Cerebellar cortex (tissue), 1 donor: ENCODE data around the gene NAT10.
"Not testable (repeated sequence)": the region's sequence is repeated elsewhere in the genome, so short reads cannot be mapped to it uniquely, and the experiment has no call there.

ENCODE experiments used
- DNase-seq: peaks from one replicate; pipeline ENCODE4 v3.0.0-alpha.2; 2015; ENCODE audit warnings: low spot score

NAT10 gene

DNA sequence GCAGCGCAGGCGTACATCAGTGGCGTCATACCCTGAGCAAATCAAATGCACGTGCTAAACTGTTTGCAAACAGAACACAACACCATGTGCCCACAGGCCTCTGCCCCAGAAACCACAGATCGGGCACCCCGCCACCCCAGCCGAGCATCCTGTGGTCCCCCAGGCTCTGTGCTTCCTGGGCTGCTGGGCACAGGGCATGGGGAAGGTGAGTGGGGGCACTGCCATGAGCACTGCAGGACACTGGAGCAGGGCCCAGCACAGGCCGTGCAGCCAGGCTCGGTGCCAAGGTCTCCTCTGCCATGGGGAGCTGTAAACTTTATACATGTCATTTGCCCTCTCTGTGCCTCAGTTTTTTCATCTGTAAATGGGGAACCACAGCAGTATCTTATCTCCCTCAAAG, 62.5 kb downstream of the NAT10 start:
- DNase-seq, result no peak

GRCh38 chr11:34168642-34169420, 63.4 kb downstream of the NAT10 start:
- no peak for DNase-seq

- DNase-seq, result no peak
These were observed 64.3 kb downstream of the NAT10 start for GRCh38 chr11:34169686-34170085.

DNA sequence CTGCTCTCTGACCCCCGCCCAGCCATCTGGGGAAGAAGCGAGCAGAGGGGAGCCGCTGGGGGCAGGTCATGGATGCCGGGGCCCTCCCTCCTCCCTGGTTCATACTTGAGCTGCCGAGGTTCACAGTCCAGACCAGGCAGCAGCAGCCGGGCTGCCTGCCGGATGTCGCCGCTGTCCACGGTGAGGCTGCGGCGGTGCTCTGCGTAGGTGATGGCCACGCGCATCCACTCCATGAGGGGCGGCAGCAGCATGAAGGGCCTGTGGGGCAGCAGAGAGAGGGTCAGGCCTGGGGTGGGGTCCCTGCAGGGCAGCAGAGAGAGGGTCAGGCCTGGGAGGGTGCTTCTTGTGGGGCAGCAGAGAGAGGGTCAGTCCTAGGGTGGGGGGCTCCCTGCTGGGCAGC, 67.6 kb downstream of the NAT10 start:
- no peak for DNase-seq

- peak; percentile 57 for DNase-seq
These were observed 69.1 kb downstream of the NAT10 start for GRCh38 chr11:34174412-34175041.

GRCh38 chr11:34175284-34176019, 70.0 kb downstream of the NAT10 start:
- no peak for DNase-seq

GRCh38 chr11:34176751-34177209, 71.4 kb downstream of the NAT10 start:
- no peak for DNase-seq

GRCh38 chr11:34178209-34178821, 72.9 kb downstream of the NAT10 start:
- DNase-seq, result no peak

DNA sequence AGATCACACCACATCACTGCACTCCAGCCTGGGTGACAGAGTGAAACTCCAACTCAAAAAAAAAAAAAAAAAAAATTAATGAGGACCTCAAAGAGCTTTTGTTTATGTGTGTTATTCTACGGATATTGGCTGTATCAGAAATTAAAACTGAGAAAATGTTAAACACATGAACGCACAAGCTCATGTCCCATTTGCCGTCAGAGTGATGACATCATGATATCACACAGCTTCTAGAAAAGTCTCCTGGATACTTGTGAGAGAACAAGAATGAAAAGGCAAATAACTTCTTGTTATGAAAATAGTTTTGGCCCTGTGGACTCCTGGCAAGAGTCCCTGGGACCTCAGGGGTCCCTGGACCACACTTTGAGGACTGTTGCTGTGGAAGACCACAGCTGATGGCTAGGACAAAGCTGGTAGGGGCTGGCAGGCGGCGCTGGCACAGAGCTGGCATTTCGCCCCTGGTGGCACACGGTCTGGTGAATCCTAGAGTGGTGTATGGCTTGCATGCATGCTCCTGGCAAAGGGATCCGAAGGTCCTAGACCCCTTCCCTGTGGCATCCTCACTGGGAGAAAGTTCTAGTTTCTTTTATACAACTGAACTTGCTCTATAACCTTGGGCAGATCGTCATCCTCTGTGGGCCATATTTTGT, 73.7 kb downstream of the NAT10 start:
- no peak for DNase-seq

GRCh38 chr11:34180040-34180813, 74.8 kb downstream of the NAT10 start:
- no peak for DNase-seq

DNA sequence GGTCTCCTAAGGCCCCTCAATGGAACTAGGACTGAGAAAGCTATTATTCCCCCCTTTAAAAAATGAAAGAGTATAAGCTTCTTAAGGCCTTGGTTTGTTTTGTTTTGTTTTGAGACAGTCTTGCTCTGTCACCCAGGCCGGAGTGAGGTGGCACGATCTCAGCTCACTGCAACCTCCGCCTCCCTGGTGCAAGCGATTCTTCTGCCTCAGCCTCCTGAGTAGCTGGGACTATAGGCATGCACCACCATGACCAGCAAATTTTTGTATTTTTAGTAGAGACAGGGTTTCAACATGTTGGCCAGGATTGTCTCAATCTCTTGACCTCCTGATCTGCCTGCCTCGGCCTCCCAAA, 75.4 kb downstream of the NAT10 start:
- DNase-seq, result not testable (repeated sequence)

DNA sequence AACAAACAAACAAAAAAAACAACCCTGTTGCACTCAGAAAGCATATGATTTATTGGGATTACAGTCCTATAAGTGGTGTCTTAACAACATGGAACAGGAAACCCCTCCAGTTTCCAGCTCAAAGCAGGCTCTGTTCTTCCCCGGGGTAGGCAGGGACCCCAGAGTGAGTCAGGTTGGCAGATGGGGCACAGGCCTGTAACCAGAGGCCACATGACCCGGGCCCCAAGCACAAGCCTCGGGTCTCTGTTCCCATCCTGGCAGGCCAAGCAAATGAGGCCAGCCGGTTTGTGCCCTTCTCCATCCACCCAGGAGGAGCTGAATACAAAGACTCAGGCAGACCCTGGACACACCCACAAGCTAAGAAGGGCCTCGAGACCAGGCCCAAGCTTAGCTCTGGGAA, 75.8 kb downstream of the NAT10 start:
- DNase-seq, result no peak

- DNase-seq, result no peak
These were observed 76.5 kb downstream of the NAT10 start for GRCh38 chr11:34181856-34182405.

DNA sequence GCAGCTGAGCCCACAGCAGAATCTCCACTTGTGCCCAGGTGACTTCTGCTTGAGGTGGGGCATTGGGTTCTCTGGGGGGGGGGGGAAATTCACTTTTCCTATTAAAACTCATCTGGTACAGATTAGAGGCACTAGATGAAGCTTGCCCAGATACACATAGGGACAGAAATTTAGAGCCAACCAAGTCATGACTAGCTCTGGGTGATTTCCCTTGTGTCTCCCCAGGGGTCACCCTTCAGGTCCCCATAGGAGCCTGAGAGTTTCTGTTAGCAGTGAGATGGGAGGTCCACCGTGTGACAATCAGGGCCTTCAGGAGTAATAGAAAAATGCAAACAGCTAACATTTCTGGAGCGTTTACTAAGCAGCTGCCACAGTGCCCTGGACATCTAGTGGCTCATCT, 77.0 kb downstream of the NAT10 start:
- DNase-seq, result no peak

DNA sequence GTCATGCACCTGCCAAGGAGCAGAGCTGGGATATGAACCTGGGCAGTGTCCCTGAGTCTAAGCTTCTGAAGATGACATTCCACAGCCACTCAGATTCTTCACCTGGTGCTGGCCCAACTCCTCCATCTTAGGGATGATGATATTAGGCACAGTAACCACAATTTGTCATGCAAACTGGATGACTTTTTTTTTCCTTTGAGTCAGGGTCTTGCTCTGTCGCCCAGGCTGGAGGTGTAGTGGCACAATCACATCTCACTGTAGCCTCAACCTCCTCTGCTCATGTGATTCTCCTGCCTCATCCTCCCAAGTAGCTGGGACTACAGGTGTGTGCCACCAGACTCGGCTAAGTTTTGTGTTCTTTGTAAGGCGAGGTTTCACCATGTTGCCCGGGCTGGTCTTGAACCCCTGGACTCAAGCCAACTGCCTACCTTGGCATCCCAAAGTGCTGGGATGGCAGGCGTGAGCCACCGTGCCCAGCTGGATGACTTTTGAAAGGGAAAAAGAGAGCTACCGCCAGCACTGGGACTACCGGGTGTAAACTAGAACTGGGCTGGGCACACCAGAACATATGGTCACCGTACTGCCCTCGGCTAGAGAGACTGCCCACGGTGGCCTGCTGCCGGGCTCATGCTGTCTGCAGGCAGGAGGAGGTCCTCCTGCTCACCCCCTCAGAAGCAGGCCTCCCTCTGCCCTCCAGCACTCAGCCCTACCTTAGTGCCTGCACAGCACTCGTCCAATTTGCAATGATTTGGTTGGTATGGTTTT, 77.7 kb downstream of the NAT10 start:
- DNase-seq, result no peak

GRCh38 chr11:34183848-34184391, 78.5 kb downstream of the NAT10 start:
- DNase-seq, result no peak

- DNase-seq, result no peak
These were observed 79.1 kb downstream of the NAT10 start for GRCh38 chr11:34184505-34185015.

GRCh38 chr11:34185926-34186841, 80.8 kb downstream of the NAT10 start:
- no peak for DNase-seq

DNA sequence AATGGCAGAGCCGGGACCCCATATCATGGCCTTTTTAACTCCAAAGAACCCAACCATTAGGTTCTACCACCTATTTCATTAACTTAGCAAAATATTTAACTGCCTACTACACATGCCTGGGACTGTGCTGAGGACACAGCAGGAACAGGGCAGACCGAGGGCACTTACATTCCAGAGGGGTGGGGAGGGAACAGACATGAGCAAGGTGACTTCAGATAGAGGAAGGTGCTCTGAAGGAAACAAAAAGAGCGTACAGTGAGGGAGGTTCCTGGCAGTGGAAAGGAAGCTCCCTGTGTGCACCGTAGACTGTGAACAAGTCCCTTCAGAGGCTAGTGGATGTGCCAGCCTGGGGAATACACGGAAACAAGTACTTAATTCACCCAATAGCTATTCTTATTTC, 82.8 kb downstream of the NAT10 start:
- no peak for DNase-seq
